Retinal pigment epithelial cell (primary cell): ENCODE data around the gene CEP44.
"Not testable (repeated sequence)": the region's sequence is repeated elsewhere in the genome, so short reads cannot be mapped to it uniquely, and the experiment has no call there.

ENCODE experiments used
- DNase-seq: peaks from one replicate; pipeline ENCODE4 v3.0.0-alpha.2; 2010; ENCODE audit warnings: low read depth
- H3K4me3 ChIP-seq: 2 replicates; pipeline ENCODE4 v1.5.1; 2011; ENCODE audit warnings: mild to moderate bottlenecking, low read length, control low read depth, moderate library complexity
- CTCF ChIP-seq: conservative IDR thresholded peaks from 2 replicates; pipeline ENCODE4 v1.5.1; 2011; ENCODE audit warnings: low read depth, low read length, control low read depth, inconsistent platforms

The CEP44 gene

GRCh38 chr4:174252412-174252811, 31.3 kb upstream of the CEP44 start:
- no peak overlapping the region for H3K4me3 ChIP-seq
- no peak for TF ChIP-seq CTCF
- no peak for DNase-seq

GRCh38 chr4:174254613-174255012, 29.1 kb upstream of the CEP44 start:
- no peak for TF ChIP-seq CTCF
- H3K4me3 ChIP-seq: no peak overlapping the region
- DNase-seq: no peak

GRCh38 chr4:174255374-174255773, 28.3 kb upstream of the CEP44 start:
- no peak for TF ChIP-seq CTCF
- no peak for DNase-seq
- H3K4me3 ChIP-seq: no peak overlapping the region

- peak; percentile 87 for DNase-seq
- no peak overlapping the region for H3K4me3 ChIP-seq
- TF ChIP-seq CTCF: no peak
Observed at GRCh38 chr4:174255786-174256185, 27.9 kb upstream of the CEP44 start.

GRCh38 chr4:174256277-174256713, 27.4 kb upstream of the CEP44 start:
- peak; percentile 28 for DNase-seq
- TF ChIP-seq CTCF: no peak
- H3K4me3 ChIP-seq: no peak overlapping the region

GRCh38 chr4:174259580-174259979, 24.1 kb upstream of the CEP44 start:
- no peak for DNase-seq
- no peak overlapping the region for H3K4me3 ChIP-seq
- TF ChIP-seq CTCF: no peak

GRCh38 chr4:174260099-174260498, 23.6 kb upstream of the CEP44 start:
- no peak overlapping the region for H3K4me3 ChIP-seq
- peak; percentile 97 for DNase-seq
- TF ChIP-seq CTCF: no peak

- H3K4me3 ChIP-seq, DNase-seq: not testable (repeated sequence)
Observed at GRCh38 chr4:174261432-174261831, 22.3 kb upstream of the CEP44 start.
